ENCODE measurements around the gene HAUS8. TPM values are rescaled to one million over a fixed set of nuclear protein-coding genes. Genes with fewer than 3 reads are reported as not detected.
"Not testable (repeated sequence)": the region's sequence is repeated elsewhere in the genome, so short reads cannot be mapped to it uniquely, and the experiment has no call there.

HAUS8 gene
- total RNA-seq, 1 experiment from 2014 or later = 10.4 TPM

GRCh38 chr19:17021793-17022590 is 53.3 kb downstream of the HAUS8 start:
- H3K27me3 ChIP-seq (ENCODE audit: control insufficient read depth, insufficient read depth, low read length) = peaks cover 10% of the 10 kb centered on the region
- no peaks in the 10 kb centered on the region for H3K36me3 ChIP-seq (replicated peaks; ENCODE audit: control insufficient read depth, insufficient read depth, low read length)
- DNase-seq = no peak
- no peak overlapping the region for H3K4me3 ChIP-seq (ENCODE audit: insufficient read depth, low read depth, low read length)

GRCh38 chr19:17021328-17021727 is 53.9 kb downstream of the HAUS8 start:
- peaks cover 10% of the 10 kb centered on the region for H3K27me3 ChIP-seq (ENCODE audit: control insufficient read depth, insufficient read depth, low read length)
- DNase-seq = no peak
- no peaks in the 10 kb centered on the region for H3K36me3 ChIP-seq (replicated peaks; ENCODE audit: control insufficient read depth, insufficient read depth, low read length)
- H3K4me3 ChIP-seq (ENCODE audit: insufficient read depth, low read depth, low read length) = no peak overlapping the region

- DNase-seq = no peak
- Histone ChIP-seq H3K36me3 (replicated peaks; ENCODE audit: control insufficient read depth, insufficient read depth, low read length) (no peaks in the 10 kb centered on the region), H3K4me3 (ENCODE audit: insufficient read depth, low read depth, low read length) (no peak overlapping the region), H3K27me3 (ENCODE audit: control insufficient read depth, insufficient read depth, low read length) (peaks cover 5% of the 10 kb centered on the region; the same call in 1 of the 2 replicates)
Observed at GRCh38 chr19:17020823-17021222, 54.4 kb downstream of the HAUS8 start.

GRCh38 chr19:17020385-17020784 is 54.9 kb downstream of the HAUS8 start:
- H3K36me3 ChIP-seq (replicated peaks; ENCODE audit: control insufficient read depth, insufficient read depth, low read length) = no peaks in the 10 kb centered on the region
- DNase-seq = no peak

GRCh38 chr19:17014212-17014861 is 60.9 kb downstream of the HAUS8 start:
- not testable (repeated sequence) for H3K4me3 ChIP-seq (ENCODE audit: insufficient read depth, low read depth, low read length); H3K27me3 ChIP-seq (ENCODE audit: control insufficient read depth, insufficient read depth, low read length); DNase-seq; H3K36me3 ChIP-seq (replicated peaks; ENCODE audit: control insufficient read depth, insufficient read depth, low read length)

More at GRCh38 chr19:17020385-17020784, 54.9 kb downstream of the HAUS8 start:
- peaks cover 1% of the 10 kb centered on the region; the same call in 1 of the 2 replicates for H3K27me3 ChIP-seq (ENCODE audit: control insufficient read depth, insufficient read depth, low read length)
- H3K4me3 ChIP-seq (ENCODE audit: insufficient read depth, low read depth, low read length) = no peak overlapping the region

- no peaks in the 10 kb centered on the region for H3K27me3 ChIP-seq (ENCODE audit: control insufficient read depth, insufficient read depth, low read length)
- no peak for DNase-seq
- H3K4me3 ChIP-seq (ENCODE audit: insufficient read depth, low read depth, low read length) = no peak overlapping the region
- no peaks in the 10 kb centered on the region; the same call in 1 of the 2 replicates for H3K36me3 ChIP-seq (replicated peaks; ENCODE audit: control insufficient read depth, insufficient read depth, low read length)
Observed at GRCh38 chr19:17011485-17011884, 63.8 kb downstream of the HAUS8 start.

- Histone ChIP-seq H3K36me3 (replicated peaks; ENCODE audit: control insufficient read depth, insufficient read depth, low read length) (no peaks in the 10 kb centered on the region; the same call in 1 of the 2 replicates), H3K27me3 (ENCODE audit: control insufficient read depth, insufficient read depth, low read length) (no peaks in the 10 kb centered on the region), H3K4me3 (ENCODE audit: insufficient read depth, low read depth, low read length) (no peak overlapping the region)
- no peak for DNase-seq
Observed at GRCh38 chr19:17006579-17006978, 68.7 kb downstream of the HAUS8 start.

- no peak overlapping the region for H3K4me3 ChIP-seq (ENCODE audit: insufficient read depth, low read depth, low read length)
- H3K36me3 ChIP-seq (replicated peaks; ENCODE audit: control insufficient read depth, insufficient read depth, low read length) = no peaks in the 10 kb centered on the region; the same call in 1 of the 2 replicates
- DNase-seq = peak; percentile 71
Observed at GRCh38 chr19:17005000-17005399, 70.3 kb downstream of the HAUS8 start.

GRCh38 chr19:17004386-17004785 is 70.9 kb downstream of the HAUS8 start:
- peak; percentile 34 for DNase-seq
- Histone ChIP-seq H3K27me3 (ENCODE audit: control insufficient read depth, insufficient read depth, low read length) (no peaks in the 10 kb centered on the region), H3K36me3 (replicated peaks; ENCODE audit: control insufficient read depth, insufficient read depth, low read length) (no peaks in the 10 kb centered on the region; the same call in 1 of the 2 replicates), H3K4me3 (ENCODE audit: insufficient read depth, low read depth, low read length) (no peak overlapping the region)

More at GRCh38 chr19:17005000-17005399, 70.3 kb downstream of the HAUS8 start:
- no peaks in the 10 kb centered on the region for H3K27me3 ChIP-seq (ENCODE audit: control insufficient read depth, insufficient read depth, low read length)

GRCh38 chr19:17002455-17002854 is 72.8 kb downstream of the HAUS8 start:
- H3K36me3 ChIP-seq (replicated peaks; ENCODE audit: control insufficient read depth, insufficient read depth, low read length) = 0 out of 2 replicates have a peak, but pooled peaks cover 2% of the 10 kb centered on the region
- no peak overlapping the region for H3K4me3 ChIP-seq (ENCODE audit: insufficient read depth, low read depth, low read length)
- H3K27me3 ChIP-seq (ENCODE audit: control insufficient read depth, insufficient read depth, low read length) = no peaks in the 10 kb centered on the region
- DNase-seq = no peak

GRCh38 chr19:17001603-17002183 is 73.6 kb downstream of the HAUS8 start:
- no peak overlapping the region for H3K4me3 ChIP-seq (ENCODE audit: insufficient read depth, low read depth, low read length)
- H3K36me3 ChIP-seq (replicated peaks; ENCODE audit: control insufficient read depth, insufficient read depth, low read length) = 0 out of 2 replicates have a peak, but pooled peaks cover 2% of the 10 kb centered on the region
- no peaks in the 10 kb centered on the region for H3K27me3 ChIP-seq (ENCODE audit: control insufficient read depth, insufficient read depth, low read length)
- peak; percentile 80 for DNase-seq

Other genes with a start within 250 kb of the HAUS8 start
- 47.3 and 58.3 TPM in 2 replicates for gene SIN3B, start 246.1 kb downstream of the HAUS8 start, total RNA-seq (2014; rRNA removed; shearing (Covaris generic))
- gene F2RL3, start 186.5 kb downstream of the HAUS8 start, total RNA-seq (2014; rRNA removed; shearing (Covaris generic)) = not detected in 2 replicates
- 4.5 and 5.2 TPM in 2 replicates for gene CPAMD8, start 48.6 kb downstream of the HAUS8 start, total RNA-seq (2014; rRNA removed; shearing (Covaris generic))
- 32.9 and 40.8 TPM in 2 replicates for gene MYO9B, start 325 bp upstream of the HAUS8 start, total RNA-seq (2014; rRNA removed; shearing (Covaris generic))
- 6.9 and 14.4 TPM in 2 replicates for gene USE1, start 139.9 kb upstream of the HAUS8 start, total RNA-seq (2014; rRNA removed; shearing (Covaris generic))
- 13.0 and 18.3 TPM in 2 replicates for gene OCEL1, start 150.8 kb upstream of the HAUS8 start, total RNA-seq (2014; rRNA removed; shearing (Covaris generic))
- gene NR2F6, start 170.5 kb upstream of the HAUS8 start, total RNA-seq (2014; rRNA removed; shearing (Covaris generic)) = 232 and 246 TPM in 2 replicates
- 7.5 and 13.6 TPM in 2 replicates for gene USHBP1, start 189.3 kb upstream of the HAUS8 start, total RNA-seq (2014; rRNA removed; shearing (Covaris generic))
- 186 and 194 TPM in 2 replicates for gene BABAM1, start 192.0 kb upstream of the HAUS8 start, total RNA-seq (2014; rRNA removed; shearing (Covaris generic))
- gene ANKLE1, start 206.4 kb upstream of the HAUS8 start, total RNA-seq (2014; rRNA removed; shearing (Covaris generic)) = 18.0 and 22.7 TPM in 2 replicates
- 13.6 and 15.1 TPM in 2 replicates for gene ABHD8, start 228.0 kb upstream of the HAUS8 start, total RNA-seq (2014; rRNA removed; shearing (Covaris generic))
- gene MRPL34, start 230.4 kb upstream of the HAUS8 start, total RNA-seq (2014; rRNA removed; shearing (Covaris generic)) = 76.7 and 121 TPM in 2 replicates
- 32.8 and 50.8 TPM in 2 replicates for gene DDA1, start 234.1 kb upstream of the HAUS8 start, total RNA-seq (2014; rRNA removed; shearing (Covaris generic))